ENCODE measurements around the gene ADAMTS6. TPM values are rescaled to one million over a fixed set of nuclear protein-coding genes. Genes with fewer than 3 reads are reported as not detected.

Gene ADAMTS6
- total and polyA plus RNA-seq, 2 of the 13 experiments (the other 11 are each of a cell fraction or from before 2014, with no cell fraction given): 3.1 to 8.2 TPM

- H3K27ac ChIP-seq (ENCODE audit: extremely low read length, insufficient read depth, low read length): no peak overlapping the region
- no peak overlapping the region for H2AFZ ChIP-seq (ENCODE audit: low read length)
- POLR2A ChIA-PET: no interaction called here
- no peak overlapping the region for H3K9ac ChIP-seq (ENCODE audit: insufficient read depth, low read depth, low read length)
- H3K27me3 ChIP-seq (ENCODE audit: control insufficient read depth in 1 of 2, insufficient read depth in 2 of 2, low read length in 2 of 2): no peaks in the 10 kb centered on the region
- no peaks in the 10 kb centered on the region for H3K36me3 ChIP-seq (replicated peaks in 1 of 2; ENCODE audit: control insufficient read depth in 1 of 2, insufficient read depth in 2 of 2, low read length in 2 of 2)
- no peak for DNase-seq (ENCODE audit: low spot score)
- CTCF ChIA-PET (ENCODE audit: low intra/inter-chr PET ratio, low total read pairs): no interaction called here
- no peaks in the 10 kb centered on the region for H4K20me1 ChIP-seq (ENCODE audit: insufficient read depth, low read length)
- H3K4me1 ChIP-seq (ENCODE audit: insufficient read depth, low read length): peaks cover 8% of the 10 kb centered on the region
- FAIRE-seq: no peak
- no peak overlapping the region for H3K4me2 ChIP-seq (ENCODE audit: low read depth, low read length)
- no peaks in the 10 kb centered on the region for H3K79me2 ChIP-seq (ENCODE audit: insufficient read depth, low read length)
- intact Hi-C loops (cut with micrococcal nuclease; ENCODE audit: unreplicated experiment) (no loop called here), in situ Hi-C loops (cut with HindIII; ENCODE audit: extremely low pct_ligation_motif_present, low pct_unique_long_range_greater_than_20kb) (no loop called here)
- no TSS peak for BruUV-seq (replicated peaks)
- no peaks in the 10 kb centered on the region for H3K9me3 ChIP-seq (ENCODE audit: low read length)
- H3K4me3 ChIP-seq (replicated peaks in 1 of 3; ENCODE audit: insufficient read depth in 1 of 3, low read depth in 2 of 3, low read length in 3 of 3): no peak overlapping the region
- ATAC-seq: no peak
- 94% methylated on average over 3 of the region's 3 CpGs for WGBS (ENCODE audit: low lambda C conversion rate)
- TF ChIP-seq ZNF136 (CRISPR knock-in tag; IDR thresholded peaks at IDR 0.05; ENCODE audit: low read depth) (no peak), TAF15 (IDR thresholded peaks at IDR 0.05; ENCODE audit: low read depth, low read length, poor library complexity, severe bottlenecking) (no peak), CERS6 (CRISPR knock-in tag; IDR thresholded peaks at IDR 0.05) (no peak), DR1 (CRISPR knock-in tag; IDR thresholded peaks at IDR 0.05) (no peak), ZNF792 (CRISPR knock-in tag; IDR thresholded peaks at IDR 0.05) (no peak), DDIT3 (CRISPR knock-in tag; IDR thresholded peaks at IDR 0.05) (no peak), ZNF816 (CRISPR knock-in tag; IDR thresholded peaks at IDR 0.05; ENCODE audit: borderline replicate concordance) (no peak), ZBTB26 (CRISPR knock-in tag; IDR thresholded peaks at IDR 0.05; ENCODE audit: borderline replicate concordance) (no peak), ZNF143 (CRISPR knock-in tag; IDR thresholded peaks at IDR 0.05) (no peak), PREB (CRISPR knock-in tag; IDR thresholded peaks at IDR 0.05) (no peak), NCOA5 (CRISPR knock-in tag; IDR thresholded peaks at IDR 0.05) (no peak), ZBTB7B (CRISPR knock-in tag; IDR thresholded peaks at IDR 0.05) (no peak), RERE (CRISPR knock-in tag; IDR thresholded peaks at IDR 0.05; ENCODE audit: low read depth) (no peak), STAT6 (CRISPR knock-in tag; IDR thresholded peaks at IDR 0.05; ENCODE audit: borderline replicate concordance) (no peak)
Observed at GRCh38 chr5:65204966-65205365, 276.8 kb downstream of the ADAMTS6 start.
